Body of pancreas (tissue), 4 donors: ENCODE results near the gene GRN. TPM values are rescaled to one million over a fixed set of nuclear protein-coding genes. Genes with fewer than 3 reads are reported as not detected.

ENCODE experiments used
- ATAC-seq: fragments of 150-250 bp; one replicate; pipeline ENCODE4 v1.9.1; 2016
- DNase-seq, 4 donors: peaks; one replicate each; pipeline ENCODE4 v3.0.0-alpha.2; 2019
- H3K27ac ChIP-seq, 4 donors: fragments of 200-600 bp; sonication (generic); 1 replicate in 3 of 4; 2 replicates in 1 of 4; pipeline versions ENCODE4 v1.5.1 to v1.6.1; 2016 to 2019; ENCODE audit warnings: mild to moderate bottlenecking in 1 of 4, mixed read lengths in 1 of 4, moderate library complexity in 1 of 4
- H3K27me3 ChIP-seq, 2 donors: fragments of 200-600 bp; sonication (generic); one replicate each; pipeline ENCODE4 v1.6.0; 2016; ENCODE audit warnings: mild to moderate bottlenecking in 1 of 2
- H3K36me3 ChIP-seq, 2 donors: fragments of 200-600 bp; sonication (generic); replicated peaks in 1 of 2; 2 replicates each; pipeline ENCODE4 v1.5.1; 2016; ENCODE audit warnings: low read depth in 2 of 2; ENCODE audit not compliant: insufficient read depth in 1 of 2
- H3K4me1 ChIP-seq: fragments of 200-600 bp; sonication (generic); one replicate; pipeline ENCODE4 v1.6.0; 2016
- H3K4me3 ChIP-seq, 2 donors: fragments of 200-600 bp; sonication (generic); 1 replicate in 1 of 2; 2 replicates in 1 of 2; pipeline ENCODE4 v1.5.1; 2016 to 2019
- H3K9me3 ChIP-seq, 3 donors: fragments of 200-600 bp; sonication (generic); 1 replicate in 2 of 3; 2 replicates in 1 of 3; pipeline ENCODE4 v1.5.1; 2016
- POLR2A ChIP-seq, 3 donors: fragments of 450-650 bp; IDR thresholded peaks; one replicate each; pipeline ENCODE4 v1.6.1; 2016; ENCODE audit warnings: antibody characterized with exemption in 3 of 3, mild to moderate bottlenecking in 2 of 3
- WGBS, 2 donors: methylation state at CpG; one replicate each; pipeline ENCODE4 v1.1.5; 2017; 5-methylcytosine and 5-hydroxymethylcytosine counted together
- intact Hi-C: fragments of 100-400 bp; cut with DNase I; formaldehyde crosslinking; loops from one replicate; pipeline ENCODE4 v1.15.1; 2023
- total RNA-seq, 2 donors: library from RNA; depleted of rRNA; stranded (reverse); fragments of >200 nt; gene quantifications; one replicate each; pipeline ENCODE4 v1.1.0, GENCODE V29; 2016
- TF ChIP-seq, protein P1 (sequence below), 7 experiments: fragments of 450-650 bp in 4 of 7; fragments of 200-600 bp in 3 of 7; sonication (generic) in 3 of 7; IDR thresholded peaks; one replicate each; pipeline ENCODE4 v1.5.1; 2016 to 2019; ENCODE audit warnings: antibody characterized with exemption in 7 of 7

GRN gene
- total RNA-seq, 2 donors from 2014 or later, result 119 to 153 TPM

DNA sequence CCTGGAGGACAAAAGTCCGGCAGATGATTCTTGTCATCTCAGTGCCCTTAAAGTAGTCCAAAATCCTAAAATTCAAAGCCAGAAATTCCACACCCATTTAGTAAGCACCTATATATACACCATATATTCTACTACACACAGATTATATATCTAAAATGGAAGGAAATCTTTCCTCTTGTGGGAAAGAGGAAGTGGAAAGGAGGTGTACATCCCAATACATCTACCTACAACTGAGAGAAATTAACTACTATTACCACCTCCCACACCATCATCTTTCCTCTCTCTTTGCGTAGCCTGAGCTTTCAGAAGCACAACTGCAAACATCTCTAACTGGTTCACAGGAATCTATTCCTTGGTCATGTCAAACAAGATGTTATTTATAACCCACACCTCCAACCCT is 49.7 kb downstream of the GRN start:
- TF ChIP-seq, protein P1, sequence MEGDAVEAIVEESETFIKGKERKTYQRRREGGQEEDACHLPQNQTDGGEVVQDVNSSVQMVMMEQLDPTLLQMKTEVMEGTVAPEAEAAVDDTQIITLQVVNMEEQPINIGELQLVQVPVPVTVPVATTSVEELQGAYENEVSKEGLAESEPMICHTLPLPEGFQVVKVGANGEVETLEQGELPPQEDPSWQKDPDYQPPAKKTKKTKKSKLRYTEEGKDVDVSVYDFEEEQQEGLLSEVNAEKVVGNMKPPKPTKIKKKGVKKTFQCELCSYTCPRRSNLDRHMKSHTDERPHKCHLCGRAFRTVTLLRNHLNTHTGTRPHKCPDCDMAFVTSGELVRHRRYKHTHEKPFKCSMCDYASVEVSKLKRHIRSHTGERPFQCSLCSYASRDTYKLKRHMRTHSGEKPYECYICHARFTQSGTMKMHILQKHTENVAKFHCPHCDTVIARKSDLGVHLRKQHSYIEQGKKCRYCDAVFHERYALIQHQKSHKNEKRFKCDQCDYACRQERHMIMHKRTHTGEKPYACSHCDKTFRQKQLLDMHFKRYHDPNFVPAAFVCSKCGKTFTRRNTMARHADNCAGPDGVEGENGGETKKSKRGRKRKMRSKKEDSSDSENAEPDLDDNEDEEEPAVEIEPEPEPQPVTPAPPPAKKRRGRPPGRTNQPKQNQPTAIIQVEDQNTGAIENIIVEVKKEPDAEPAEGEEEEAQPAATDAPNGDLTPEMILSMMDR (IDR thresholded peaks at IDR 0.05), result no peak
- TF ChIP-seq POLR2A (IDR thresholded peaks at IDR 0.05), result no peak
- H3K9me3 ChIP-seq, result no peaks in the 10 kb centered on the region
- H3K4me3 ChIP-seq, result no peak overlapping the region
- no peaks in the 10 kb centered on the region for H3K4me1 ChIP-seq
- peaks cover under 1 to 5% of the 10 kb centered on the region in 2 donors for H3K36me3 ChIP-seq
- H3K27ac ChIP-seq, result no peak overlapping the region
- WGBS, 2 donors, result 93 to 100% methylated on average over 2 of the region's 2 CpGs
- intact Hi-C loops, result no loop called here
- no peak for ATAC-seq
- no peaks in the 10 kb centered on the region for H3K27me3 ChIP-seq
- DNase-seq, result no peak

DNA sequence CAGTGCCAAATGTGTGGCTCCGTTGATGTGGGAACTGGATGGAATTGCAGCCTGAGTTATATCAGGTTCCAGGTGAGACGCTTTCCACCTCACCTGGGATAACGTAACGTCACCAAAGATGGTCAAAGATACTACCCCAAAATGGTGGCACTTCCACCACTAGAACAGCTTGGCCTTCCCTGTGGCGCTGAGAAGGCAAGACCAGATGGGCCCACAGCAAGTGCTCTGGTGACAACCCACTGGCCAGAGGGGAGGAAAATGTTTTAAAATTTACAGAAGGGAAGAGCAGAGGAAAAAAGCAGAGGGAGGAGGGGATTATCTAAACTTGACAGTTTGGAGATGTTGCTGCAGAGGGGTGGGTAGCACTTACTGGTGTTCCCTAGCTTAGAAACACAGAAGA is 51.8 kb downstream of the GRN start:
- H3K27me3 ChIP-seq, result no peaks in the 10 kb centered on the region
- intact Hi-C loops, result no loop called here
- no peak for TF ChIP-seq POLR2A (IDR thresholded peaks at IDR 0.05)
- TF ChIP-seq, protein P1 (IDR thresholded peaks at IDR 0.05), result no peak
- H3K27ac ChIP-seq, result no peak overlapping the region
- H3K4me3 ChIP-seq, result no peak overlapping the region
- no peak for ATAC-seq
- peaks cover 8 to 11% of the 10 kb centered on the region in 2 donors for H3K36me3 ChIP-seq
- no peak for DNase-seq
- WGBS, 2 donors, result 84 to 91% methylated on average over 5 of the region's 5 CpGs
- H3K4me1 ChIP-seq, result no peaks in the 10 kb centered on the region
- H3K9me3 ChIP-seq, result no peaks in the 10 kb centered on the region

DNA sequence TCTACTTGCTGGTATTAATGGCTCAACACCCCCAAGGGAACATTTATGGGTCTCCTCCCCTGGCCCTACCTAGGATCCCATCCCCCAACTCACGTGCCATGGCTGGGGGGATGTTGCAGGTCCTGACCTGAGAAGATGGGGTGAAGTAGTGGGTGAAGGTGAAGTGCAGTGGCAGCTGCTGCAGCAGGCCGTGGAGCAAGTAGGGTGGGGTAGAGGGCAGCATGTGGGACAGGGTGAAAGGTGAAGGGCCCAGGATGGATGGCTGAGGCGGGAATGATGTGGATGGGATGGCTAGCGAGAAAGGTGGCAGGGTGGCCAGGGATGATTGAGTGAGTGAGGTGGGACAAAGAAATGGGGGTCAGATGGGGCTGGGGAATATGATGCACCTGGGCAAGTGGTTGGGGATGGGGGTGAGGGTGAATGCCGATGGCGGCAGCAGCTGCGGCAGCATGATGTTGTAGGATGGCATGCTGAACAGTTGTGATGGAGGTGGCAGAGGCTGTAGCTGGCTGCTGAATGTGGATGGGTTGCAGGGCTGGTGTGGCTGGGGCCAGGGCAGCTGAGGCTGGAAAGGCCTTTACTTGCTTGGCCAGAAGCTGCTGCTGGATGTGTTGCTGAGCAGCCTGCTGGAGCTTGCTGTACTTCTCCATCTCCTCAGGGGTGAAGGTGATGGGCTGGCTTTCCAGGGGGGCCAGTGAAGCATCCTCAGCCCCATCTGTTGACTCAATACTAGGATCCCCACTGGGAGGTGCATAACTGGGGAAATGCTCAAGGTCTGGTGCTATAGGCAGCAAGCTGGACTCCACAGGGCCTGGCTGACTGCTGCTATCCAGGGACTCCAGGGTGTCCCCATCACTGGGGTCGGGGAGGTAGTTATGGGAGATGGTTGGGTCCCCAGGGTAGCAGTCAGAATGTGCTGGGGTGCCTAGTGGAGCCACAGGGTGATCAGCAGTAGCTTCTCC is 52.7 kb downstream of the GRN start:
- 92 to 95% methylated on average over 7 to 8 of the region's 8 CpGs for WGBS, 2 donors
- Histone ChIP-seq H3K27me3 (no peaks in the 10 kb centered on the region), H3K9me3 (no peaks in the 10 kb centered on the region), H3K36me3 (peaks cover 8 to 11% of the 10 kb centered on the region in 2 donors), H3K4me1 (no peaks in the 10 kb centered on the region), H3K4me3 (no peak overlapping the region), H3K27ac (no peak overlapping the region)
- intact Hi-C loops, result no loop called here
- TF ChIP-seq POLR2A (IDR thresholded peaks at IDR 0.05), result no peak
- TF ChIP-seq, protein P1 (IDR thresholded peaks at IDR 0.05), result no peak
- no peak for ATAC-seq
- no peak for DNase-seq

DNA sequence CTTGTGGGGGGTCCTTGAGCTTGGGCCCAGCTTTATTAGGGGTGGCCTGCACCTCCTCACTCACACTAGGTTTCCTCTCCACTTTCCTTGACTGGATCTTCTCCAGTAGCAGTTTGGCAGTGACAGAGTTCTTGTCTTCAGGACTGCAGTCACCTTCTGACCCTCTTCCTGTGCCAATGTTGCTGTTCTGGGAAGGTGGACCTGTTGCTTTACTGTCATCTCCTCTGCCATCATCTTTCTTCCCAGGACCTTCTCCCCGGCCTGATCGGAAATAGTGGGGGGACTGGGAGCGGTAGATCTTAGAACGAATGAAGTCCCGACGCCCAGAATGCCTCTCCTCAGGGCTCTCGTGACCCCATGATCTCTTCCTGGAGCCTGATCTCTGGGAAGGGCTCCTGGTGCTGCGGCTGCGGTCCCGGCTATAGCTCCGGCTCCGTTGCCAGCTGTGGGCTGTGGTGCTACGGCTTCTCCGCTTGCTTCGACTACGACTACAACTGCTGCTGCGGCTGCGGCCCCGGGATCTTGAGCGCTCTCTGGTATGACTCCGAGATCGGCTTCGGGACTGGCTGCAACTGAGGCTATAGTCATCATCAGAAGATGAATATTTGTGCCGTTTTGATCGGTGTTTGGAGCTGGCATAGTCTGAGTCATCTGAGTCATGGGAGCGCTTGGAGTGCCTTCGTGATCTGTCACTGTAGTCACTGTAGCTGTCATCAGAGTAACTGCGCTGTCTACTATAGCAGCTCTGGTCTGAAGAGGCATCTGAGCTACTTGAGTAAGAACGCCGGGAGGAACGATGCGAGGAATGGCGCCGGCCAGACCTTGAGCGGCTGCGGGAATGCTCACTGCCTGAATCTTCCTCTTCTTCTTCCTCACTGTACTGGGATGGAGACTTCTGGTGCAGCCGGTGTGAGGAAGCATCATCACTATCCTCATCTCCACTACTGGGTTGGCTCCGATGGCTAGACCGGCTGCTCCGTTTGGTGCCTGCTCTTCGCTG is 53.9 kb downstream of the GRN start:
- H3K27me3 ChIP-seq, result no peaks in the 10 kb centered on the region
- H3K27ac ChIP-seq, result no peak overlapping the region
- peaks cover 8 to 11% of the 10 kb centered on the region in 2 donors for H3K36me3 ChIP-seq
- ATAC-seq (no peak), DNase-seq (no peak)
- TF ChIP-seq, protein P1 (IDR thresholded peaks at IDR 0.05), result no peak
- no peak for TF ChIP-seq POLR2A (IDR thresholded peaks at IDR 0.05)
- intact Hi-C loops, result no loop called here
- no peaks in the 10 kb centered on the region for H3K9me3 ChIP-seq
- no peaks in the 10 kb centered on the region for H3K4me1 ChIP-seq
- WGBS, 2 donors, result 94 to 96% methylated on average over 23 to 41 of the region's 41 CpGs
- no peak overlapping the region for H3K4me3 ChIP-seq
